ENCODE data around the gene PORCN.

PORCN gene

GRCh38 chrX:48489296-48489695 is 19.5 kb upstream of the PORCN start:
- no peak for TF ChIP-seq POLR2AphosphoS5 (IDR thresholded peaks at IDR 0.05; ENCODE audit: low read depth, low read length)
- TF ChIP-seq TAF1 (IDR thresholded peaks at IDR 0.05; ENCODE audit: borderline replicate concordance, insufficient read depth, low read length), result no peak
- TF ChIP-seq SIN3A (IDR thresholded peaks at IDR 0.05; ENCODE audit: borderline replicate concordance, insufficient read depth, low read length), result no peak
- no peak for TF ChIP-seq FOXP2 (optimal IDR thresholded peaks at IDR 0.05; ENCODE audit: borderline replicate concordance, extremely low read depth, extremely low read length, insufficient read depth)
- TF ChIP-seq, protein P1, sequence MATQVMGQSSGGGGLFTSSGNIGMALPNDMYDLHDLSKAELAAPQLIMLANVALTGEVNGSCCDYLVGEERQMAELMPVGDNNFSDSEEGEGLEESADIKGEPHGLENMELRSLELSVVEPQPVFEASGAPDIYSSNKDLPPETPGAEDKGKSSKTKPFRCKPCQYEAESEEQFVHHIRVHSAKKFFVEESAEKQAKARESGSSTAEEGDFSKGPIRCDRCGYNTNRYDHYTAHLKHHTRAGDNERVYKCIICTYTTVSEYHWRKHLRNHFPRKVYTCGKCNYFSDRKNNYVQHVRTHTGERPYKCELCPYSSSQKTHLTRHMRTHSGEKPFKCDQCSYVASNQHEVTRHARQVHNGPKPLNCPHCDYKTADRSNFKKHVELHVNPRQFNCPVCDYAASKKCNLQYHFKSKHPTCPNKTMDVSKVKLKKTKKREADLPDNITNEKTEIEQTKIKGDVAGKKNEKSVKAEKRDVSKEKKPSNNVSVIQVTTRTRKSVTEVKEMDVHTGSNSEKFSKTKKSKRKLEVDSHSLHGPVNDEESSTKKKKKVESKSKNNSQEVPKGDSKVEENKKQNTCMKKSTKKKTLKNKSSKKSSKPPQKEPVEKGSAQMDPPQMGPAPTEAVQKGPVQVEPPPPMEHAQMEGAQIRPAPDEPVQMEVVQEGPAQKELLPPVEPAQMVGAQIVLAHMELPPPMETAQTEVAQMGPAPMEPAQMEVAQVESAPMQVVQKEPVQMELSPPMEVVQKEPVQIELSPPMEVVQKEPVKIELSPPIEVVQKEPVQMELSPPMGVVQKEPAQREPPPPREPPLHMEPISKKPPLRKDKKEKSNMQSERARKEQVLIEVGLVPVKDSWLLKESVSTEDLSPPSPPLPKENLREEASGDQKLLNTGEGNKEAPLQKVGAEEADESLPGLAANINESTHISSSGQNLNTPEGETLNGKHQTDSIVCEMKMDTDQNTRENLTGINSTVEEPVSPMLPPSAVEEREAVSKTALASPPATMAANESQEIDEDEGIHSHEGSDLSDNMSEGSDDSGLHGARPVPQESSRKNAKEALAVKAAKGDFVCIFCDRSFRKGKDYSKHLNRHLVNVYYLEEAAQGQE (IDR thresholded peaks at IDR 0.05; ENCODE audit: insufficient read depth in 1 of 2, low read depth in 2 of 2, low read length in 2 of 2), result no peak

GRCh38 chrX:48489892-48490291 is 18.9 kb upstream of the PORCN start:
- no peak for TF ChIP-seq TAF1 (IDR thresholded peaks at IDR 0.05; ENCODE audit: borderline replicate concordance, insufficient read depth, low read length)
- no peak for TF ChIP-seq FOXP2 (optimal IDR thresholded peaks at IDR 0.05; ENCODE audit: borderline replicate concordance, extremely low read depth, extremely low read length, insufficient read depth)
- no peak for TF ChIP-seq SIN3A (IDR thresholded peaks at IDR 0.05; ENCODE audit: borderline replicate concordance, insufficient read depth, low read length)
- TF ChIP-seq, protein P1 (IDR thresholded peaks at IDR 0.05; ENCODE audit: insufficient read depth in 1 of 2, low read depth in 2 of 2, low read length in 2 of 2), result no peak
- no peak for TF ChIP-seq POLR2AphosphoS5 (IDR thresholded peaks at IDR 0.05; ENCODE audit: low read depth, low read length)

GRCh38 chrX:48490661-48491060 is 18.1 kb upstream of the PORCN start:
- no peak for TF ChIP-seq FOXP2 (optimal IDR thresholded peaks at IDR 0.05; ENCODE audit: borderline replicate concordance, extremely low read depth, extremely low read length, insufficient read depth)
- TF ChIP-seq, protein P1 (IDR thresholded peaks at IDR 0.05; ENCODE audit: insufficient read depth in 1 of 2, low read depth in 2 of 2, low read length in 2 of 2), result no peak
- TF ChIP-seq POLR2AphosphoS5 (IDR thresholded peaks at IDR 0.05; ENCODE audit: low read depth, low read length), result no peak
- TF ChIP-seq SIN3A (IDR thresholded peaks at IDR 0.05; ENCODE audit: borderline replicate concordance, insufficient read depth, low read length), result no peak
- TF ChIP-seq TAF1 (IDR thresholded peaks at IDR 0.05; ENCODE audit: borderline replicate concordance, insufficient read depth, low read length), result no peak

DNA sequence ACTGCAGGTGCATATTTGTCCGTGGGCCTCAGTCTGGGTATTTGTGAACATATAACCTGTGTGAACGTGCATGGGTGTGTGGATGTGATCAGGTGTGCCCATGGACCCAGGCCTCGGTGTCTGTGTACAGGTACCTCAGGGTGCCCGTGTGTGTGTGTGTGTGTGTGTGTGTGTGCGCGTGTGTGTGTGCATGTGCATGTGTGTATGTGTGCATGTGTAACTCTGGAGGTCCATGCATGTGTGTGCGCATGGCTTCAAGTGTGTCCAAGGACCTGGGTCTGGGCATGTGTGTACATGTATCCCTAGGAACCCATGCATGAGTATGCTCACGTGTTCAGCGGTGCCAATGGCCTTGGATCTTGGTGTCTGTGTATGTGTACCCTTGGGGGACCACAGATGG is 17.0 kb upstream of the PORCN start:
- no peak for TF ChIP-seq SIN3A (IDR thresholded peaks at IDR 0.05; ENCODE audit: borderline replicate concordance, insufficient read depth, low read length)
- no peak for TF ChIP-seq TAF1 (IDR thresholded peaks at IDR 0.05; ENCODE audit: borderline replicate concordance, insufficient read depth, low read length)
- TF ChIP-seq POLR2AphosphoS5 (IDR thresholded peaks at IDR 0.05; ENCODE audit: low read depth, low read length), result no peak
- no peak for TF ChIP-seq FOXP2 (optimal IDR thresholded peaks at IDR 0.05; ENCODE audit: borderline replicate concordance, extremely low read depth, extremely low read length, insufficient read depth)
- TF ChIP-seq, protein P1 (IDR thresholded peaks at IDR 0.05; ENCODE audit: insufficient read depth in 1 of 2, low read depth in 2 of 2, low read length in 2 of 2), result no peak

Data from PFSK-1 (cell line).